Keratinocyte (primary cell): ENCODE results near the gene ENTREP1. TPM values are rescaled to one million over a fixed set of nuclear protein-coding genes. Genes with fewer than 3 reads are reported as not detected.

Experiments
- DNase-seq: peaks from one replicate; pipeline ENCODE4 v3.0.0-alpha.2; 2011; ENCODE audit warnings: low read depth, missing footprints, low spot score
- FAIRE-seq: peaks from 2 replicates; lab custom pipeline; 2011; peaks lifted over from hg19 to GRCh38; lab: Jason Lieb, UNC
- H2AFZ ChIP-seq: 2 replicates; pipeline ENCODE4 v1.6.0; 2012; ENCODE audit warnings: low read length, control low read depth, inconsistent platforms; ENCODE audit not compliant: control insufficient read depth
- H3K27ac ChIP-seq: 2 replicates; pipeline ENCODE4 v1.5.1; 2011; ENCODE audit warnings: low read length; ENCODE audit not compliant: control insufficient read depth, insufficient read depth
- H3K27me3 ChIP-seq: 3 replicates; pipeline ENCODE4 v1.6.0; 2011; ENCODE audit warnings: low read length; ENCODE audit not compliant: control insufficient read depth, insufficient read depth; ENCODE audit errors: extremely low read depth
- H3K36me3 ChIP-seq, 2 experiments: 2 replicates in 1 of 2; 3 replicates in 1 of 2; pipeline ENCODE4 v1.5.1; 2011; ENCODE audit warnings: low read length in 2 of 2, mild to moderate bottlenecking in 1 of 2; ENCODE audit not compliant: control insufficient read depth in 2 of 2, insufficient read depth in 2 of 2; ENCODE audit errors: extremely low read depth in 1 of 2
- H3K4me1 ChIP-seq: 3 replicates; pipeline ENCODE4 v1.5.1; 2011; ENCODE audit warnings: low read length; ENCODE audit not compliant: control insufficient read depth, insufficient read depth; ENCODE audit errors: extremely low read depth
- H3K4me2 ChIP-seq: 3 replicates; pipeline ENCODE4 v1.6.0; 2011; ENCODE audit warnings: low read depth, low read length; ENCODE audit not compliant: control insufficient read depth, insufficient read depth; ENCODE audit errors: extremely low read depth
- H3K4me3 ChIP-seq, 3 experiments: fragments of 200-600 bp in 1 of 3; sonication (generic) in 1 of 3; 2 replicates in 2 of 3; 3 replicates in 1 of 3; pipeline ENCODE4 v1.5.1; 2011 to 2016; ENCODE audit warnings: low read length in 3 of 3, mild to moderate bottlenecking in 3 of 3, control low read depth in 2 of 3, inconsistent platforms in 1 of 3, low read depth in 1 of 3, mixed read lengths in 1 of 3, mixed run types in 1 of 3, moderate library complexity in 1 of 3; ENCODE audit not compliant: control insufficient read depth in 2 of 3, insufficient read depth in 2 of 3; ENCODE audit errors: extremely low read depth in 1 of 3
- H3K79me2 ChIP-seq: 2 replicates; pipeline ENCODE4 v1.6.0; 2012; ENCODE audit warnings: low read length; ENCODE audit not compliant: control insufficient read depth, insufficient read depth
- H3K9ac ChIP-seq: 3 replicates; pipeline ENCODE4 v1.6.0; 2011; ENCODE audit warnings: low read length; ENCODE audit not compliant: control insufficient read depth, insufficient read depth; ENCODE audit errors: extremely low read depth
- H3K9me1 ChIP-seq: 3 replicates; pipeline ENCODE4 v1.6.0; 2011; ENCODE audit warnings: low read length; ENCODE audit not compliant: control insufficient read depth, insufficient read depth; ENCODE audit errors: extremely low read depth
- H3K9me3 ChIP-seq: 2 replicates; pipeline ENCODE4 v1.5.1; 2012; ENCODE audit warnings: low read depth, low read length; ENCODE audit not compliant: control insufficient read depth
- H4K20me1 ChIP-seq: 3 replicates; pipeline ENCODE4 v1.6.0; 2011; ENCODE audit warnings: low read length; ENCODE audit not compliant: control insufficient read depth, insufficient read depth; ENCODE audit errors: extremely low read depth
- EZH2 ChIP-seq: IDR thresholded peaks from one replicate; pipeline ENCODE4 v1.6.1; 2012; ENCODE audit warnings: inconsistent platforms, mild to moderate bottlenecking, low read length, moderate library complexity
- dilution Hi-C: fragments of 300-500 bp; cut with MboI; formaldehyde crosslinking; loops from one replicate; pipeline ENCODE4 v1.7.0; 2020; ENCODE audit warnings: low sequenced_read_pairs; ENCODE audit not compliant: extremely low pct_ligation_motif_present
- polyA plus RNA-seq, 5 experiments: library from polyadenylated mRNA; depleted of rRNA in 3 of 5; stranded (reverse) in 3 of 5; stranded (forward) in 1 of 5; unstranded in 1 of 5; fragments of >200 nt; gene quantifications; 1 replicate in 1 of 5; 2 replicates in 3 of 5; 3 replicates in 1 of 5; pipeline versions ENCODE4 v1.2.1 to v1.2.3, GENCODE V29; 2011 to 2012; ENCODE audit warnings: missing spikeins in 2 of 5, low read depth in 1 of 5, low replicate concordance in 1 of 5
- TF ChIP-seq, protein P1 (sequence below), 3 experiments: IDR thresholded peaks in 1 of 3; conservative IDR thresholded peaks in 1 of 3; optimal IDR thresholded peaks in 1 of 3; 2 replicates in 2 of 3; 3 replicates in 1 of 3; pipeline versions ENCODE3 to v1.5.1; 2011; ENCODE audit warnings: low read length in 3 of 3, mild to moderate bottlenecking in 3 of 3, moderate library complexity in 2 of 3, control low read depth in 1 of 3, inconsistent platforms in 1 of 3; ENCODE audit not compliant: insufficient read depth in 2 of 3; ENCODE audit errors: extremely low read depth in 1 of 3

ENTREP1 gene
- polyA plus RNA-seq, 1 donor (not counting 4 experiments of a cell fraction or from before 2014, with no cell fraction given) = 0.52 TPM

GRCh38 chr9:69357821-69358220 is 32.8 kb downstream of the ENTREP1 start:
- FAIRE-seq (no peak), DNase-seq (no peak)
- Histone ChIP-seq H3K4me2 (no peak overlapping the region), H3K36me3 (no peaks in the 10 kb centered on the region), H3K79me2 (no peaks in the 10 kb centered on the region), H3K4me3 (no peak overlapping the region), H4K20me1 (no peaks in the 10 kb centered on the region), H3K9ac (no peak overlapping the region), H3K27ac (no peak overlapping the region), H3K4me1 (no peaks in the 10 kb centered on the region), H2AFZ (no peak overlapping the region), H3K27me3 (no peaks in the 10 kb centered on the region), H3K9me1 (no peaks in the 10 kb centered on the region), H3K9me3 (no peaks in the 10 kb centered on the region)
- TF ChIP-seq, protein P1, sequence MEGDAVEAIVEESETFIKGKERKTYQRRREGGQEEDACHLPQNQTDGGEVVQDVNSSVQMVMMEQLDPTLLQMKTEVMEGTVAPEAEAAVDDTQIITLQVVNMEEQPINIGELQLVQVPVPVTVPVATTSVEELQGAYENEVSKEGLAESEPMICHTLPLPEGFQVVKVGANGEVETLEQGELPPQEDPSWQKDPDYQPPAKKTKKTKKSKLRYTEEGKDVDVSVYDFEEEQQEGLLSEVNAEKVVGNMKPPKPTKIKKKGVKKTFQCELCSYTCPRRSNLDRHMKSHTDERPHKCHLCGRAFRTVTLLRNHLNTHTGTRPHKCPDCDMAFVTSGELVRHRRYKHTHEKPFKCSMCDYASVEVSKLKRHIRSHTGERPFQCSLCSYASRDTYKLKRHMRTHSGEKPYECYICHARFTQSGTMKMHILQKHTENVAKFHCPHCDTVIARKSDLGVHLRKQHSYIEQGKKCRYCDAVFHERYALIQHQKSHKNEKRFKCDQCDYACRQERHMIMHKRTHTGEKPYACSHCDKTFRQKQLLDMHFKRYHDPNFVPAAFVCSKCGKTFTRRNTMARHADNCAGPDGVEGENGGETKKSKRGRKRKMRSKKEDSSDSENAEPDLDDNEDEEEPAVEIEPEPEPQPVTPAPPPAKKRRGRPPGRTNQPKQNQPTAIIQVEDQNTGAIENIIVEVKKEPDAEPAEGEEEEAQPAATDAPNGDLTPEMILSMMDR (optimal IDR thresholded peaks at IDR 0.05 in 1 of 3, IDR thresholded peaks at IDR 0.05 in 1 of 3, conservative IDR thresholded peaks at IDR 0.05 in 1 of 3; ENCODE audit: extremely low read depth in 1 of 3, insufficient read depth in 2 of 3, low read length in 3 of 3) = no peak
- no peak for TF ChIP-seq EZH2
- dilution Hi-C loops = no loop called here

GRCh38 chr9:69363191-69363590 is 38.2 kb downstream of the ENTREP1 start:
- Histone ChIP-seq H3K79me2 (no peaks in the 10 kb centered on the region), H3K27me3 (no peaks in the 10 kb centered on the region), H3K4me2 (no peak overlapping the region), H4K20me1 (no peaks in the 10 kb centered on the region), H2AFZ (no peak overlapping the region), H3K9me1 (no peaks in the 10 kb centered on the region), H3K4me3 (no peak overlapping the region), H3K9ac (no peak overlapping the region), H3K27ac (no peak overlapping the region), H3K4me1 (no peaks in the 10 kb centered on the region), H3K9me3 (no peaks in the 10 kb centered on the region), H3K36me3 (no peaks in the 10 kb centered on the region)
- no peak for FAIRE-seq
- dilution Hi-C loops = no loop called here
- TF ChIP-seq EZH2 = no peak
- TF ChIP-seq, protein P1 (optimal IDR thresholded peaks at IDR 0.05 in 1 of 3, IDR thresholded peaks at IDR 0.05 in 1 of 3, conservative IDR thresholded peaks at IDR 0.05 in 1 of 3; ENCODE audit: extremely low read depth in 1 of 3, insufficient read depth in 2 of 3, low read length in 3 of 3) = no peak
- DNase-seq = no peak
